ENCODE measurements around the gene PLD1.
A peak's percentile ranks its signal among the peaks of the same experiment; 100 is the strongest.

PLD1 gene

DNA sequence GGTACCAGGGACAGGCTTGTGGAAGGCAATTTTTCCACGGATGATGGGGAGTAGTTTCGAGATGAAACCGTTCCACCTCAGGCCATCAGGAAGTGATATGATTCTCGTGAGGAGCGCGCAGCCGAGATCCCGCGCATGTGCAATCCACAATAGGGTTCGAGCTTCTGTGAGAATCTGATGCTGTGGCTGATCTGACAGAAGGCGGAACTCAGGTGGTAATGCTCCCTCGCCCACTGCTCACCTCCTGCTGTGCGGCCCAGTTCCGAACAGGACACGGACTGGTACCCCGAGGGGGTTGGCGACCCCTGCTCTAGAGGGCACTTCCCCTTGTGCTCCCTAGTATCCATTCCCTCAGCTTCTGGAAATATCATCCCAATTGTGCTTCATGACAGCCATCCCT lies 99.9 kb downstream of the PLD1 start:
- H3K27me3 ChIP-seq (ENCODE audit: insufficient read depth, low read length, poor library complexity, severe bottlenecking), result no peaks in the 10 kb centered on the region
- H3F3A ChIP-seq (ENCODE audit: low read depth), result no peaks in the 10 kb centered on the region
- TF ChIP-seq, protein P1, sequence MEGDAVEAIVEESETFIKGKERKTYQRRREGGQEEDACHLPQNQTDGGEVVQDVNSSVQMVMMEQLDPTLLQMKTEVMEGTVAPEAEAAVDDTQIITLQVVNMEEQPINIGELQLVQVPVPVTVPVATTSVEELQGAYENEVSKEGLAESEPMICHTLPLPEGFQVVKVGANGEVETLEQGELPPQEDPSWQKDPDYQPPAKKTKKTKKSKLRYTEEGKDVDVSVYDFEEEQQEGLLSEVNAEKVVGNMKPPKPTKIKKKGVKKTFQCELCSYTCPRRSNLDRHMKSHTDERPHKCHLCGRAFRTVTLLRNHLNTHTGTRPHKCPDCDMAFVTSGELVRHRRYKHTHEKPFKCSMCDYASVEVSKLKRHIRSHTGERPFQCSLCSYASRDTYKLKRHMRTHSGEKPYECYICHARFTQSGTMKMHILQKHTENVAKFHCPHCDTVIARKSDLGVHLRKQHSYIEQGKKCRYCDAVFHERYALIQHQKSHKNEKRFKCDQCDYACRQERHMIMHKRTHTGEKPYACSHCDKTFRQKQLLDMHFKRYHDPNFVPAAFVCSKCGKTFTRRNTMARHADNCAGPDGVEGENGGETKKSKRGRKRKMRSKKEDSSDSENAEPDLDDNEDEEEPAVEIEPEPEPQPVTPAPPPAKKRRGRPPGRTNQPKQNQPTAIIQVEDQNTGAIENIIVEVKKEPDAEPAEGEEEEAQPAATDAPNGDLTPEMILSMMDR (conservative IDR thresholded peaks at IDR 0.05; ENCODE audit: low read length), result no peak
- TF ChIP-seq EZH2phosphoT487 (IDR thresholded peaks at IDR 0.05; ENCODE audit: borderline replicate concordance), result no peak
- no peak overlapping the region for H2AFZ ChIP-seq (ENCODE audit: low read length)
- H3K4me3 ChIP-seq (ENCODE audit: low read length, poor library complexity, severe bottlenecking), result no peak overlapping the region
- H3K9ac ChIP-seq (ENCODE audit: low read depth, low read length, poor library complexity, severe bottlenecking), result no peak overlapping the region
- H3K79me2 ChIP-seq (ENCODE audit: insufficient read depth, low read length), result no peaks in the 10 kb centered on the region
- H3K4me1 ChIP-seq (ENCODE audit: insufficient read depth, low read length, poor library complexity, severe bottlenecking), result no peaks in the 10 kb centered on the region
- H3K9me3 ChIP-seq (ENCODE audit: insufficient read depth, low read depth, low read length), result peaks cover 4% of the 10 kb centered on the region
- H3K4me2 ChIP-seq (ENCODE audit: low read depth, low read length, poor library complexity, severe bottlenecking), result no peak overlapping the region
- H3K9me2 ChIP-seq (replicated peaks; ENCODE audit: low read depth, low read length), result no peaks in the 10 kb centered on the region
- H4K20me1 ChIP-seq (ENCODE audit: insufficient read depth, low read length, poor library complexity, severe bottlenecking), result no peaks in the 10 kb centered on the region
- no peaks in the 10 kb centered on the region for H3K36me3 ChIP-seq (ENCODE audit: insufficient read depth, low read length)

DNA sequence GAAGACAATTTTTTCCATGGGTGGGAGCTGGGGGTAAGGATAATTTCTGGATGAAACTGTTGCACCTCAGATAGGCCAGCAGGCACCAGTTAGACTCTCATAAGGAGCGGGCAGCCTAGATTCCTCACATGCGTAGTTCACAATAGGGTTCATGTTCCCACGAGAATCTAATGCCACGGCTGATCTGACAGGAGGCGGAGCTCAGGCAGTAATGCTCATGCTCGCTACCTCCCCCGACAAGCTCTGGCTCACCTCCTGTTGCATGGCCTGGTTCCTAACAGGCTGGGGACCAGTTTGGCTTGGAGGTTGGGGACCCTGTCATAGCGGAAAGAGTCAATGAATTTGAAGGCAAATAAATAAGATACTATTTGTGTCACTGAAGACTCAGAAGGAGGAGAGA lies 105.5 kb downstream of the PLD1 start:
- Histone ChIP-seq H3K9ac (ENCODE audit: low read depth, low read length, poor library complexity, severe bottlenecking) (no peak overlapping the region), H3K4me2 (ENCODE audit: low read depth, low read length, poor library complexity, severe bottlenecking) (no peak overlapping the region), H2AFZ (ENCODE audit: low read length) (no peak overlapping the region), H3K9me2 (replicated peaks; ENCODE audit: low read depth, low read length) (no peaks in the 10 kb centered on the region), H3F3A (ENCODE audit: low read depth) (no peaks in the 10 kb centered on the region), H3K36me3 (ENCODE audit: insufficient read depth, low read length) (no peaks in the 10 kb centered on the region), H3K4me1 (ENCODE audit: insufficient read depth, low read length, poor library complexity, severe bottlenecking) (no peaks in the 10 kb centered on the region), H3K27me3 (ENCODE audit: insufficient read depth, low read length, poor library complexity, severe bottlenecking) (no peaks in the 10 kb centered on the region), H3K79me2 (ENCODE audit: insufficient read depth, low read length) (no peaks in the 10 kb centered on the region), H4K20me1 (ENCODE audit: insufficient read depth, low read length, poor library complexity, severe bottlenecking) (no peaks in the 10 kb centered on the region), H3K9me3 (ENCODE audit: insufficient read depth, low read depth, low read length) (no peaks in the 10 kb centered on the region), H3K4me3 (ENCODE audit: low read length, poor library complexity, severe bottlenecking) (no peak overlapping the region)
- TF ChIP-seq, protein P1 (conservative IDR thresholded peaks at IDR 0.05; ENCODE audit: low read length), result no peak
- no peak for TF ChIP-seq EZH2phosphoT487 (IDR thresholded peaks at IDR 0.05; ENCODE audit: borderline replicate concordance)

DNA sequence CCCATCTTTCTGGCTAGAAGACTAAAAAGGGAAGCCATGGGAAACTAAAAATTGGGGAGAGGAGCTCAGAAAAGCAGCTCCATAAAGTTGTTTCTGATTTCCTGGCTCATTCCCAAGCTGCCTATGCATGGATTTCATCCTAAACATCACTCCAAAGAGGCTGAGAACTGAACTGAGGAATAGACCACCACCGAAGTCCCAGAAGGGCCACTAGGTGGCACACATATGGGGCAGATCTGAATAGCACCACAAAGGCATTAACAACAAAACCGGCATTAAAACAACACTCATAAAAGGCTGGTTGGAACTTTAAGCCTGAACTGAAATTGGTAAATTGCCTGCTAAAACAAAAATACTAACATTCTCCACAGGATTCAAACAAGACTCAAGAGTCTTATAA lies 106.3 kb downstream of the PLD1 start:
- no peak overlapping the region for H2AFZ ChIP-seq (ENCODE audit: low read length)

More for the DNA sequence above, 106.3 kb downstream of the PLD1 start:
- no peaks in the 10 kb centered on the region for H3K9me3 ChIP-seq (ENCODE audit: insufficient read depth, low read depth, low read length)
- no peaks in the 10 kb centered on the region for H3F3A ChIP-seq (ENCODE audit: low read depth)
- no peak overlapping the region for H3K4me3 ChIP-seq (ENCODE audit: low read length, poor library complexity, severe bottlenecking)
- no peaks in the 10 kb centered on the region for H3K79me2 ChIP-seq (ENCODE audit: insufficient read depth, low read length)
- no peak overlapping the region for H3K4me2 ChIP-seq (ENCODE audit: low read depth, low read length, poor library complexity, severe bottlenecking)
- TF ChIP-seq EZH2phosphoT487 (IDR thresholded peaks at IDR 0.05; ENCODE audit: borderline replicate concordance), result no peak
- TF ChIP-seq, protein P1 (conservative IDR thresholded peaks at IDR 0.05; ENCODE audit: low read length), result peak; percentile 79
- H3K9me2 ChIP-seq (replicated peaks; ENCODE audit: low read depth, low read length), result no peaks in the 10 kb centered on the region
- no peaks in the 10 kb centered on the region for H4K20me1 ChIP-seq (ENCODE audit: insufficient read depth, low read length, poor library complexity, severe bottlenecking)
- H3K4me1 ChIP-seq (ENCODE audit: insufficient read depth, low read length, poor library complexity, severe bottlenecking), result no peaks in the 10 kb centered on the region
- H3K9ac ChIP-seq (ENCODE audit: low read depth, low read length, poor library complexity, severe bottlenecking), result no peak overlapping the region
- H3K27me3 ChIP-seq (ENCODE audit: insufficient read depth, low read length, poor library complexity, severe bottlenecking), result no peaks in the 10 kb centered on the region
- H3K36me3 ChIP-seq (ENCODE audit: insufficient read depth, low read length), result no peaks in the 10 kb centered on the region
